ENCODE data around the gene ABCB11. TPM values are rescaled to one million over a fixed set of nuclear protein-coding genes. Genes with fewer than 3 reads are reported as not detected.

The ABCB11 gene
- total and polyA plus RNA-seq, 4 experiments from 2014 or later: not detected

- Histone ChIP-seq H3K9me3 (ENCODE audit: control insufficient read depth in 1 of 2, low read length in 2 of 2) (no peaks in the 10 kb centered on the region), H3K27me3 (ENCODE audit: insufficient read depth, low read length) (no peaks in the 10 kb centered on the region), H3K36me3 (ENCODE audit: insufficient read depth, low read length) (no peaks in the 10 kb centered on the region), H3K27ac (ENCODE audit: low read depth, low read length) (no peak overlapping the region), H3K4me3 (ENCODE audit: low read length in 2 of 2) (no peak overlapping the region), H3K4me1 (ENCODE audit: insufficient read depth, low read length) (peaks cover 7% of the 10 kb centered on the region)
- ChIA-PET POLR2A (ENCODE audit: partially characterized antibody) (no interaction called here), CTCF (ENCODE audit: partially characterized antibody) (no interaction called here)
- intact Hi-C loops (cut with micrococcal nuclease): loop anchor here (10.0 kb wide), 1 partner anchor 68 kb away; no protein-coding TSS in a partner anchor
- DNase-seq: no peak
- no peak overlapping the region for H3K27ac Mint-ChIP-seq
- H3K9me3 Mint-ChIP-seq: no peaks in the 10 kb centered on the region
- peaks cover 10 to 12% (median 11%) of the 10 kb centered on the region in 4 donors for H3K4me1 Mint-ChIP-seq
- no peaks in the 10 kb centered on the region for H3K36me3 Mint-ChIP-seq
- no peaks in the 10 kb centered on the region for H3K27me3 Mint-ChIP-seq
- no peak overlapping the region for H3K4me3 Mint-ChIP-seq
Observed at GRCh38 chr2:169027234-169027633, 3.9 kb downstream of the ABCB11 start.

GRCh38 chr2:169026056-169026455 is 5.1 kb downstream of the ABCB11 start:
- POLR2A ChIA-PET (ENCODE audit: partially characterized antibody): no interaction called here

GRCh38 chr2:169023161-169023560 is 8.0 kb downstream of the ABCB11 start:
- no peaks in the 10 kb centered on the region for H3K27me3 Mint-ChIP-seq
- no peak overlapping the region for H3K27ac Mint-ChIP-seq
- no peaks in the 10 kb centered on the region for H3K9me3 Mint-ChIP-seq
- no peaks in the 10 kb centered on the region for H3K27me3 ChIP-seq (ENCODE audit: insufficient read depth, low read length)
- no peak overlapping the region for H3K27ac ChIP-seq (ENCODE audit: low read depth, low read length)
- peaks cover 7% of the 10 kb centered on the region for H3K4me1 ChIP-seq (ENCODE audit: insufficient read depth, low read length)
- peaks cover 10 to 12% (median 11%) of the 10 kb centered on the region in 4 donors for H3K4me1 Mint-ChIP-seq
- no peak overlapping the region for H3K4me3 Mint-ChIP-seq
- CTCF ChIA-PET (ENCODE audit: partially characterized antibody): no interaction called here
- POLR2A ChIA-PET (ENCODE audit: partially characterized antibody): no interaction called here
- H3K9me3 ChIP-seq (ENCODE audit: control insufficient read depth in 1 of 2, low read length in 2 of 2): no peaks in the 10 kb centered on the region
- intact Hi-C loops (cut with micrococcal nuclease): loop anchor here (10.0 kb wide), 1 partner anchor 72 kb away; no protein-coding TSS in a partner anchor
- no peaks in the 10 kb centered on the region for H3K36me3 Mint-ChIP-seq
- H3K36me3 ChIP-seq (ENCODE audit: insufficient read depth, low read length): no peaks in the 10 kb centered on the region
- no peak overlapping the region for H3K4me3 ChIP-seq (ENCODE audit: low read length in 2 of 2)
- DNase-seq: no peak

More at GRCh38 chr2:169026056-169026455, 5.1 kb downstream of the ABCB11 start:
- intact Hi-C loops (cut with micrococcal nuclease): loop anchor here (10.0 kb wide), 1 partner anchor 69 kb away; no protein-coding TSS in a partner anchor
- no peak overlapping the region for H3K4me3 ChIP-seq (ENCODE audit: low read length in 2 of 2)
- no peaks in the 10 kb centered on the region for H3K9me3 ChIP-seq (ENCODE audit: control insufficient read depth in 1 of 2, low read length in 2 of 2)
- H3K4me3 Mint-ChIP-seq: no peak overlapping the region
- H3K27me3 ChIP-seq (ENCODE audit: insufficient read depth, low read length): no peaks in the 10 kb centered on the region
- no peaks in the 10 kb centered on the region for H3K27me3 Mint-ChIP-seq
- CTCF ChIA-PET (ENCODE audit: partially characterized antibody): no interaction called here
- no peak for DNase-seq
- H3K36me3 Mint-ChIP-seq: no peaks in the 10 kb centered on the region
- H3K36me3 ChIP-seq (ENCODE audit: insufficient read depth, low read length): no peaks in the 10 kb centered on the region
- H3K9me3 Mint-ChIP-seq: no peaks in the 10 kb centered on the region
- H3K27ac Mint-ChIP-seq: no peak overlapping the region
- H3K4me1 ChIP-seq (ENCODE audit: insufficient read depth, low read length): peaks cover 7% of the 10 kb centered on the region
- no peak overlapping the region for H3K27ac ChIP-seq (ENCODE audit: low read depth, low read length)
- H3K4me1 Mint-ChIP-seq: peaks cover 10 to 12% (median 11%) of the 10 kb centered on the region in 4 donors

GRCh38 chr2:169018390-169018789 is 12.7 kb downstream of the ABCB11 start:
- Mint-ChIP-seq H3K9me3 (no peaks in the 10 kb centered on the region), H3K27ac (no peak overlapping the region), H3K27me3 (peaks cover 2 to 7% of the 10 kb centered on the region in 2 donors), H3K4me1 (peaks cover 0 to 4% (median 2%) of the 10 kb centered on the region in 4 donors), H3K4me3 (no peak overlapping the region), H3K36me3 (no peaks in the 10 kb centered on the region)
- POLR2A ChIA-PET (ENCODE audit: partially characterized antibody): no interaction called here
- Histone ChIP-seq H3K27ac (ENCODE audit: low read depth, low read length) (no peak overlapping the region), H3K36me3 (ENCODE audit: insufficient read depth, low read length) (no peaks in the 10 kb centered on the region), H3K4me3 (ENCODE audit: low read length in 2 of 2) (no peak overlapping the region), H3K4me1 (ENCODE audit: insufficient read depth, low read length) (no peaks in the 10 kb centered on the region), H3K9me3 (ENCODE audit: control insufficient read depth in 1 of 2, low read length in 2 of 2) (no peaks in the 10 kb centered on the region), H3K27me3 (ENCODE audit: insufficient read depth, low read length) (no peaks in the 10 kb centered on the region)
- DNase-seq: no peak
- CTCF ChIA-PET (ENCODE audit: partially characterized antibody): no interaction called here
- intact Hi-C loops (cut with micrococcal nuclease): no loop called here

- DNase-seq: no peak
- Mint-ChIP-seq H3K9me3 (no peaks in the 10 kb centered on the region), H3K4me1 (peaks cover 0 to 6% (median 2%) of the 10 kb centered on the region in 4 donors), H3K27ac (no peak overlapping the region), H3K36me3 (no peaks in the 10 kb centered on the region), H3K27me3 (peaks cover 2 to 7% of the 10 kb centered on the region in 2 donors), H3K4me3 (no peak overlapping the region)
- ChIA-PET POLR2A (ENCODE audit: partially characterized antibody) (no interaction called here), CTCF (ENCODE audit: partially characterized antibody) (no interaction called here)
- Histone ChIP-seq H3K27ac (ENCODE audit: low read depth, low read length) (no peak overlapping the region), H3K9me3 (ENCODE audit: control insufficient read depth in 1 of 2, low read length in 2 of 2) (no peaks in the 10 kb centered on the region), H3K4me1 (ENCODE audit: insufficient read depth, low read length) (no peaks in the 10 kb centered on the region), H3K4me3 (ENCODE audit: low read length in 2 of 2) (no peak overlapping the region), H3K27me3 (ENCODE audit: insufficient read depth, low read length) (no peaks in the 10 kb centered on the region), H3K36me3 (ENCODE audit: insufficient read depth, low read length) (no peaks in the 10 kb centered on the region)
- intact Hi-C loops (cut with micrococcal nuclease): no loop called here
Observed at GRCh38 chr2:169015943-169016342, 15.2 kb downstream of the ABCB11 start.

- H3K4me1 Mint-ChIP-seq: peaks cover 0 to 6% (median 2%) of the 10 kb centered on the region in 4 donors
Observed at GRCh38 chr2:169014780-169015179, 16.3 kb downstream of the ABCB11 start.

GRCh38 chr2:169013628-169014026 is 17.5 kb downstream of the ABCB11 start:
- Mint-ChIP-seq H3K4me3 (no peak overlapping the region), H3K9me3 (no peaks in the 10 kb centered on the region), H3K36me3 (no peaks in the 10 kb centered on the region), H3K27ac (no peak overlapping the region), H3K27me3 (peaks cover 2 to 7% of the 10 kb centered on the region in 2 donors), H3K4me1 (peaks cover 0 to 6% (median 2%) of the 10 kb centered on the region in 4 donors)
- H3K4me3 ChIP-seq (ENCODE audit: low read length in 2 of 2): no peak overlapping the region
- no peaks in the 10 kb centered on the region for H3K9me3 ChIP-seq (ENCODE audit: control insufficient read depth in 1 of 2, low read length in 2 of 2)
- no peaks in the 10 kb centered on the region for H3K27me3 ChIP-seq (ENCODE audit: insufficient read depth, low read length)
- no peaks in the 10 kb centered on the region for H3K4me1 ChIP-seq (ENCODE audit: insufficient read depth, low read length)
- no peaks in the 10 kb centered on the region for H3K36me3 ChIP-seq (ENCODE audit: insufficient read depth, low read length)
- CTCF ChIA-PET (ENCODE audit: partially characterized antibody): no interaction called here
- no peak for DNase-seq
- POLR2A ChIA-PET (ENCODE audit: partially characterized antibody): no interaction called here
- intact Hi-C loops (cut with micrococcal nuclease): no loop called here
- no peak overlapping the region for H3K27ac ChIP-seq (ENCODE audit: low read depth, low read length)

More at GRCh38 chr2:169014780-169015179, 16.3 kb downstream of the ABCB11 start:
- intact Hi-C loops (cut with micrococcal nuclease): no loop called here
- CTCF ChIA-PET (ENCODE audit: partially characterized antibody): interaction anchor here (1.0 kb wide), 1 partner anchor 49 kb away, joined by 3 read pairs; no protein-coding TSS in a partner anchor
- POLR2A ChIA-PET (ENCODE audit: partially characterized antibody): no interaction called here
- no peaks in the 10 kb centered on the region for H3K36me3 Mint-ChIP-seq
- Histone ChIP-seq H3K4me3 (ENCODE audit: low read length in 2 of 2) (no peak overlapping the region), H3K36me3 (ENCODE audit: insufficient read depth, low read length) (no peaks in the 10 kb centered on the region), H3K9me3 (ENCODE audit: control insufficient read depth in 1 of 2, low read length in 2 of 2) (no peaks in the 10 kb centered on the region), H3K27me3 (ENCODE audit: insufficient read depth, low read length) (no peaks in the 10 kb centered on the region), H3K27ac (ENCODE audit: low read depth, low read length) (no peak overlapping the region), H3K4me1 (ENCODE audit: insufficient read depth, low read length) (no peaks in the 10 kb centered on the region)
- no peaks in the 10 kb centered on the region for H3K9me3 Mint-ChIP-seq
- peaks cover 2 to 7% of the 10 kb centered on the region in 2 donors for H3K27me3 Mint-ChIP-seq
- no peak for DNase-seq
- H3K4me3 Mint-ChIP-seq: no peak overlapping the region
- no peak overlapping the region for H3K27ac Mint-ChIP-seq
